GM23338 (cell line): Measurements from ENCODE around the gene PARP8. TPM values are rescaled to one million over a fixed set of nuclear protein-coding genes. Genes with fewer than 3 reads are reported as not detected.

Source experiments
- ATAC-seq: fragments of 200-7000 bp; cut with Tn5 transposase; 3 replicates; pipeline ENCODE4 v1.9.1; 2020
- DNase-seq: peaks from one replicate; pipeline ENCODE4 v3.0.0-alpha.2; 2015; ENCODE audit warnings: low spot score
- H2AFZ ChIP-seq: fragments of 200-600 bp; sonication (generic); 2 replicates; pipeline ENCODE4 v1.8.0; 2016; ENCODE audit warnings: antibody characterized with exemption, mild to moderate bottlenecking, moderate library complexity
- H3F3A ChIP-seq: fragments of 200-600 bp; sonication (generic); replicated peaks from 2 replicates; pipeline ENCODE4 v1.8.0; 2017; ENCODE audit warnings: antibody characterized with exemption, mixed run types, low read depth
- H3K27ac ChIP-seq: fragments of 200-600 bp; sonication (generic); 2 replicates; pipeline ENCODE4 v1.6.1; 2016; ENCODE audit warnings: low read depth
- H3K27me3 ChIP-seq: fragments of 200-600 bp; sonication (generic); 2 replicates; pipeline ENCODE4 v1.8.0; 2016; ENCODE audit warnings: mild to moderate bottlenecking, mixed run types, moderate library complexity; ENCODE audit not compliant: insufficient read depth
- H3K36me3 ChIP-seq: fragments of 200-600 bp; sonication (generic); 2 replicates; pipeline ENCODE4 v1.8.0; 2016; ENCODE audit warnings: mild to moderate bottlenecking; ENCODE audit not compliant: insufficient read depth
- H3K4me1 ChIP-seq: fragments of 200-600 bp; sonication (generic); 2 replicates; pipeline ENCODE4 v1.8.0; 2016; ENCODE audit warnings: mild to moderate bottlenecking, moderate library complexity; ENCODE audit not compliant: insufficient read depth
- H3K4me2 ChIP-seq: fragments of 200-600 bp; sonication (generic); 2 replicates; pipeline ENCODE4 v1.7.1; 2017; ENCODE audit warnings: mixed run types
- H3K4me3 ChIP-seq: fragments of 200-600 bp; sonication (generic); 2 replicates; pipeline ENCODE4 v1.6.1; 2016; ENCODE audit warnings: mixed run types
- H3K79me2 ChIP-seq: fragments of 200-600 bp; sonication (generic); replicated peaks from 2 replicates; pipeline ENCODE4 v1.8.0; 2017; ENCODE audit warnings: mild to moderate bottlenecking; ENCODE audit not compliant: insufficient read depth
- H3K9me2 ChIP-seq: fragments of 200-600 bp; sonication (generic); 2 replicates; pipeline ENCODE4 v1.8.0; 2017; ENCODE audit not compliant: insufficient read depth
- H4K20me1 ChIP-seq: fragments of 200-600 bp; sonication (generic); replicated peaks from 2 replicates; pipeline ENCODE4 v1.8.0; 2017; ENCODE audit warnings: mild to moderate bottlenecking; ENCODE audit not compliant: insufficient read depth
- H3K27ac Mint-ChIP-seq: 2 replicates; pipeline ENCODE4 v1.8.0; 2020; ENCODE audit warnings: inconsistent platforms, mild to moderate bottlenecking, moderate library complexity, mixed read lengths
- H3K27me3 Mint-ChIP-seq: 3 replicates; pipeline ENCODE4 v1.8.0; 2022; ENCODE audit warnings: low read depth, mild to moderate bottlenecking, moderate library complexity, mixed read lengths, inconsistent platforms; ENCODE audit not compliant: insufficient read depth, poor library complexity
- H3K36me3 Mint-ChIP-seq: 3 replicates; pipeline ENCODE4 v1.8.0; 2021; ENCODE audit warnings: low read depth, mild to moderate bottlenecking, inconsistent platforms, moderate library complexity, mixed read lengths
- H3K4me1 Mint-ChIP-seq: 3 replicates; pipeline ENCODE4 v1.8.0; 2020; ENCODE audit warnings: mild to moderate bottlenecking, inconsistent platforms, mixed read lengths
- H3K4me3 Mint-ChIP-seq: 3 replicates; pipeline ENCODE4 v1.8.0; 2021; ENCODE audit warnings: moderate library complexity, mild to moderate bottlenecking, inconsistent platforms, mixed read lengths
- H3K9me3 Mint-ChIP-seq: 3 replicates; pipeline ENCODE4 v1.8.0; 2020; ENCODE audit warnings: moderate library complexity, mild to moderate bottlenecking, inconsistent platforms, mixed read lengths
- JUNB ChIP-seq: IDR thresholded peaks from one replicate; pipeline ENCODE4 v1.6.1; 2016; ENCODE audit warnings: antibody characterized with exemption; ENCODE audit not compliant: unreplicated experiment
- POLR2AphosphoS5 ChIP-seq: IDR thresholded peaks from 2 replicates; pipeline ENCODE4 v1.6.1; 2016; ENCODE audit warnings: antibody characterized with exemption, low read depth
- REST ChIP-seq: IDR thresholded peaks from one replicate; pipeline ENCODE4 v1.6.1; 2018; ENCODE audit warnings: antibody characterized with exemption; ENCODE audit not compliant: unreplicated experiment
- ZNF114 ChIP-seq: fragments of 250-450 bp; sonication (Bioruptor Pico); IDR thresholded peaks from 2 replicates; pipeline ENCODE4 v1.5.0; 2020; ENCODE audit warnings: mild to moderate bottlenecking, moderate library complexity
- polyA plus RNA-seq: library from polyadenylated mRNA; unstranded; fragments of >200 nt; fragmentation: Nextera tagmentation; extraction: Ambion mirVana; gene quantifications from 2 replicates; pipeline ENCODE4 v1.2.1, GENCODE V29; 2016
- total RNA-seq: library from RNA; depleted of rRNA; stranded (reverse); fragments of >200 nt; shearing (Covaris generic); gene quantifications from 2 replicates; pipeline ENCODE4 v1.2.3, GENCODE V29; 2014
- TF ChIP-seq, protein P1 (sequence below), 2 experiments: fragments of 200-600 bp in 1 of 2; sonication (generic) in 1 of 2; conservative IDR thresholded peaks; 2 replicates each; pipeline versions ENCODE4 v1.5.1 to v1.6.1; 2016 to 2017; ENCODE audit warnings: antibody characterized with exemption in 2 of 2, low read depth in 2 of 2, mild to moderate bottlenecking in 2 of 2, moderate library complexity in 1 of 2

Gene PARP8
- total and polyA plus RNA-seq, 2 experiments from 2014 or later: 13.0 to 25.0 TPM

GRCh38 chr5:50766967-50767366, 100.5 kb downstream of the PARP8 start (continued):
- no peak for TF ChIP-seq JUNB
- TF ChIP-seq, protein P1, sequence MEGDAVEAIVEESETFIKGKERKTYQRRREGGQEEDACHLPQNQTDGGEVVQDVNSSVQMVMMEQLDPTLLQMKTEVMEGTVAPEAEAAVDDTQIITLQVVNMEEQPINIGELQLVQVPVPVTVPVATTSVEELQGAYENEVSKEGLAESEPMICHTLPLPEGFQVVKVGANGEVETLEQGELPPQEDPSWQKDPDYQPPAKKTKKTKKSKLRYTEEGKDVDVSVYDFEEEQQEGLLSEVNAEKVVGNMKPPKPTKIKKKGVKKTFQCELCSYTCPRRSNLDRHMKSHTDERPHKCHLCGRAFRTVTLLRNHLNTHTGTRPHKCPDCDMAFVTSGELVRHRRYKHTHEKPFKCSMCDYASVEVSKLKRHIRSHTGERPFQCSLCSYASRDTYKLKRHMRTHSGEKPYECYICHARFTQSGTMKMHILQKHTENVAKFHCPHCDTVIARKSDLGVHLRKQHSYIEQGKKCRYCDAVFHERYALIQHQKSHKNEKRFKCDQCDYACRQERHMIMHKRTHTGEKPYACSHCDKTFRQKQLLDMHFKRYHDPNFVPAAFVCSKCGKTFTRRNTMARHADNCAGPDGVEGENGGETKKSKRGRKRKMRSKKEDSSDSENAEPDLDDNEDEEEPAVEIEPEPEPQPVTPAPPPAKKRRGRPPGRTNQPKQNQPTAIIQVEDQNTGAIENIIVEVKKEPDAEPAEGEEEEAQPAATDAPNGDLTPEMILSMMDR (conservative IDR thresholded peaks at IDR 0.05; ENCODE audit: low read depth in 2 of 2): no peak

GRCh38 chr5:50767588-50767987, 101.2 kb downstream of the PARP8 start:
- Mint-ChIP-seq H3K27ac (peak overlapping the region; percentile 6; the same call in 1 of the 2 replicates), H3K36me3 (peaks cover 36% of the 10 kb centered on the region), H3K9me3 (peaks cover 8% of the 10 kb centered on the region; the same call in 2 of the 3 replicates), H3K4me1 (peaks cover 11% of the 10 kb centered on the region; the same call in 2 of the 3 replicates), H3K27me3 (peaks cover 1% of the 10 kb centered on the region), H3K4me3 (no peak overlapping the region)
- no peak overlapping the region for H3K4me3 ChIP-seq
- H3K4me2 ChIP-seq: no peak overlapping the region
- H3F3A ChIP-seq: no peaks in the 10 kb centered on the region
- H3K27ac ChIP-seq: no peak overlapping the region
- no peaks in the 10 kb centered on the region; the same call in 1 of the 2 replicates for H3K9me2 ChIP-seq
- no peak overlapping the region for H2AFZ ChIP-seq
- no peak for ATAC-seq
- no peaks in the 10 kb centered on the region for H4K20me1 ChIP-seq
- no peak for DNase-seq
- H3K4me1 ChIP-seq: no peaks in the 10 kb centered on the region
- H3K79me2 ChIP-seq: peaks cover 4% of the 10 kb centered on the region; the same call in 1 of the 2 replicates
- TF ChIP-seq POLR2AphosphoS5 (no peak), ZNF114 (CRISPR knock-in tag) (no peak), REST (no peak)
- TF ChIP-seq, protein P1 (conservative IDR thresholded peaks at IDR 0.05; ENCODE audit: low read depth in 2 of 2): no peak
- H3K36me3 ChIP-seq: peaks cover 8% of the 10 kb centered on the region
- H3K27me3 ChIP-seq: no peaks in the 10 kb centered on the region
